Measurements from ENCODE around the gene LRRC52.

The LRRC52 gene

GRCh38 chr1:165537356-165538109 lies 6.3 kb upstream of the LRRC52 start:
- no peak for DNase-seq

- no peak for DNase-seq
Measured at GRCh38 chr1:165539306-165539705, 4.5 kb upstream of the LRRC52 start.

GRCh38 chr1:165539908-165540307 lies 3.9 kb upstream of the LRRC52 start:
- DNase-seq = no peak

GRCh38 chr1:165542015-165542631 lies 1.7 kb upstream of the LRRC52 start:
- no peak for DNase-seq

GRCh38 chr1:165542647-165543046 lies 1.2 kb upstream of the LRRC52 start:
- DNase-seq = no peak

- no peak for DNase-seq
Measured at GRCh38 chr1:165544996-165545395, 1.2 kb downstream of the LRRC52 start.

- no peak for DNase-seq
Measured at GRCh38 chr1:165545974-165546373, 2.2 kb downstream of the LRRC52 start.

GRCh38 chr1:165549973-165550372 lies 6.2 kb downstream of the LRRC52 start:
- DNase-seq = no peak

GRCh38 chr1:165551469-165551868 lies 7.7 kb downstream of the LRRC52 start:
- DNase-seq = no peak

- DNase-seq = no peak
Measured at GRCh38 chr1:165560883-165561656, 17.3 kb downstream of the LRRC52 start.

- no peak for DNase-seq
Measured at GRCh38 chr1:165562571-165562970, 18.8 kb downstream of the LRRC52 start.

GRCh38 chr1:165563551-165563950 lies 19.8 kb downstream of the LRRC52 start:
- no peak for DNase-seq

GRCh38 chr1:165564561-165564960 lies 20.8 kb downstream of the LRRC52 start:
- DNase-seq = no peak

- DNase-seq = no peak
Measured at GRCh38 chr1:165565751-165566490, 22.1 kb downstream of the LRRC52 start.

- no peak for DNase-seq
Measured at GRCh38 chr1:165570078-165570477, 26.3 kb downstream of the LRRC52 start.

GRCh38 chr1:165573787-165574186 lies 30.0 kb downstream of the LRRC52 start:
- DNase-seq = no peak

- DNase-seq = no peak
Measured at GRCh38 chr1:165574295-165574694, 30.5 kb downstream of the LRRC52 start.

- DNase-seq = no peak
Measured at GRCh38 chr1:165575468-165576099, 31.8 kb downstream of the LRRC52 start.

GRCh38 chr1:165576536-165576935 lies 32.7 kb downstream of the LRRC52 start:
- DNase-seq = no peak

- no peak for DNase-seq
Measured at GRCh38 chr1:165577707-165578106, 33.9 kb downstream of the LRRC52 start.

GRCh38 chr1:165580931-165581871 lies 37.4 kb downstream of the LRRC52 start:
- DNase-seq = no peak
